Keratinocyte (primary cell): Measurements from ENCODE around the gene STRAP. TPM values are rescaled to one million over a fixed set of nuclear protein-coding genes. Genes with fewer than 3 reads are reported as not detected.

Experiments used
- DNase-seq: peaks from one replicate; pipeline ENCODE4 v3.0.0-alpha.2; 2011; ENCODE audit warnings: low read depth, missing footprints, low spot score
- FAIRE-seq: peaks from 2 replicates; lab custom pipeline; 2011; peaks lifted over from hg19 to GRCh38; lab: Jason Lieb, UNC
- H2AFZ ChIP-seq: 2 replicates; pipeline ENCODE4 v1.6.0; 2012; ENCODE audit warnings: low read length, control low read depth, inconsistent platforms; ENCODE audit not compliant: control insufficient read depth
- H3K27ac ChIP-seq: 2 replicates; pipeline ENCODE4 v1.5.1; 2011; ENCODE audit warnings: low read length; ENCODE audit not compliant: control insufficient read depth, insufficient read depth
- H3K27me3 ChIP-seq: 3 replicates; pipeline ENCODE4 v1.6.0; 2011; ENCODE audit warnings: low read length; ENCODE audit not compliant: control insufficient read depth, insufficient read depth; ENCODE audit errors: extremely low read depth
- H3K36me3 ChIP-seq, 2 experiments: 2 replicates in 1 of 2; 3 replicates in 1 of 2; pipeline ENCODE4 v1.5.1; 2011; ENCODE audit warnings: low read length in 2 of 2, mild to moderate bottlenecking in 1 of 2; ENCODE audit not compliant: control insufficient read depth in 2 of 2, insufficient read depth in 2 of 2; ENCODE audit errors: extremely low read depth in 1 of 2
- H3K4me1 ChIP-seq: 3 replicates; pipeline ENCODE4 v1.5.1; 2011; ENCODE audit warnings: low read length; ENCODE audit not compliant: control insufficient read depth, insufficient read depth; ENCODE audit errors: extremely low read depth
- H3K4me2 ChIP-seq: 3 replicates; pipeline ENCODE4 v1.6.0; 2011; ENCODE audit warnings: low read depth, low read length; ENCODE audit not compliant: control insufficient read depth, insufficient read depth; ENCODE audit errors: extremely low read depth
- H3K4me3 ChIP-seq, 3 experiments: fragments of 200-600 bp in 1 of 3; sonication (generic) in 1 of 3; 2 replicates in 2 of 3; 3 replicates in 1 of 3; pipeline ENCODE4 v1.5.1; 2011 to 2016; ENCODE audit warnings: low read length in 3 of 3, mild to moderate bottlenecking in 3 of 3, control low read depth in 2 of 3, inconsistent platforms in 1 of 3, low read depth in 1 of 3, mixed read lengths in 1 of 3, mixed run types in 1 of 3, moderate library complexity in 1 of 3; ENCODE audit not compliant: control insufficient read depth in 2 of 3, insufficient read depth in 2 of 3; ENCODE audit errors: extremely low read depth in 1 of 3
- H3K79me2 ChIP-seq: 2 replicates; pipeline ENCODE4 v1.6.0; 2012; ENCODE audit warnings: low read length; ENCODE audit not compliant: control insufficient read depth, insufficient read depth
- H3K9ac ChIP-seq: 3 replicates; pipeline ENCODE4 v1.6.0; 2011; ENCODE audit warnings: low read length; ENCODE audit not compliant: control insufficient read depth, insufficient read depth; ENCODE audit errors: extremely low read depth
- H3K9me1 ChIP-seq: 3 replicates; pipeline ENCODE4 v1.6.0; 2011; ENCODE audit warnings: low read length; ENCODE audit not compliant: control insufficient read depth, insufficient read depth; ENCODE audit errors: extremely low read depth
- H3K9me3 ChIP-seq: 2 replicates; pipeline ENCODE4 v1.5.1; 2012; ENCODE audit warnings: low read depth, low read length; ENCODE audit not compliant: control insufficient read depth
- H4K20me1 ChIP-seq: 3 replicates; pipeline ENCODE4 v1.6.0; 2011; ENCODE audit warnings: low read length; ENCODE audit not compliant: control insufficient read depth, insufficient read depth; ENCODE audit errors: extremely low read depth
- CTCF ChIP-seq, 3 experiments: IDR thresholded peaks in 1 of 3; conservative IDR thresholded peaks in 1 of 3; optimal IDR thresholded peaks in 1 of 3; 2 replicates in 2 of 3; 3 replicates in 1 of 3; pipeline versions ENCODE3 to v1.5.1; 2011; ENCODE audit warnings: low read length in 3 of 3, mild to moderate bottlenecking in 3 of 3, moderate library complexity in 2 of 3, control low read depth in 1 of 3, inconsistent platforms in 1 of 3; ENCODE audit not compliant: insufficient read depth in 2 of 3; ENCODE audit errors: extremely low read depth in 1 of 3
- EZH2 ChIP-seq: IDR thresholded peaks from one replicate; pipeline ENCODE4 v1.6.1; 2012; ENCODE audit warnings: inconsistent platforms, mild to moderate bottlenecking, low read length, moderate library complexity
- dilution Hi-C: fragments of 300-500 bp; cut with MboI; formaldehyde crosslinking; loops from one replicate; pipeline ENCODE4 v1.7.0; 2020; ENCODE audit warnings: low sequenced_read_pairs; ENCODE audit not compliant: extremely low pct_ligation_motif_present
- polyA plus RNA-seq, 5 experiments: library from polyadenylated mRNA; depleted of rRNA in 3 of 5; stranded (reverse) in 3 of 5; stranded (forward) in 1 of 5; unstranded in 1 of 5; fragments of >200 nt; gene quantifications; 1 replicate in 1 of 5; 2 replicates in 3 of 5; 3 replicates in 1 of 5; pipeline versions ENCODE4 v1.2.1 to v1.2.3, GENCODE V29; 2011 to 2012; ENCODE audit warnings: missing spikeins in 2 of 5, low read depth in 1 of 5, low replicate concordance in 1 of 5

STRAP gene
- polyA plus RNA-seq, 1 donor (not counting 4 experiments of a cell fraction or from before 2014, with no cell fraction given) = 210 TPM

- dilution Hi-C loops = no loop called here
- Histone ChIP-seq H3K4me3 (no peak overlapping the region), H3K36me3 (peaks cover 0 to under 1% of the 10 kb centered on the region in 2 experiments), H2AFZ (no peak overlapping the region), H3K9ac (no peak overlapping the region), H3K9me3 (no peaks in the 10 kb centered on the region), H3K9me1 (no peaks in the 10 kb centered on the region), H3K4me2 (no peak overlapping the region), H4K20me1 (peaks cover 4% of the 10 kb centered on the region), H3K4me1 (peaks cover 10% of the 10 kb centered on the region), H3K27me3 (no peaks in the 10 kb centered on the region), H3K27ac (no peak overlapping the region), H3K79me2 (peaks cover 22% of the 10 kb centered on the region)
- DNase-seq (no peak), FAIRE-seq (no peak)
- TF ChIP-seq EZH2 (no peak), CTCF (optimal IDR thresholded peaks at IDR 0.05 in 1 of 3, IDR thresholded peaks at IDR 0.05 in 1 of 3, conservative IDR thresholded peaks at IDR 0.05 in 1 of 3; ENCODE audit: extremely low read depth in 1 of 3, insufficient read depth in 2 of 3, low read length in 3 of 3) (no peak)
Observed at GRCh38 chr12:15879413-15879812, 2.8 kb upstream of the STRAP start.

GRCh38 chr12:15880721-15881120, 1.5 kb upstream of the STRAP start:
- FAIRE-seq = no peak
- dilution Hi-C loops = no loop called here

More at GRCh38 chr12:15880721-15881120, 1.5 kb upstream of the STRAP start:
- H3K27ac ChIP-seq = no peak overlapping the region
- H3K4me2 ChIP-seq = no peak overlapping the region
- no peaks in the 10 kb centered on the region for H3K9me1 ChIP-seq
- peaks cover 2 to 6% of the 10 kb centered on the region in 2 experiments for H3K36me3 ChIP-seq
- H2AFZ ChIP-seq = no peak overlapping the region
- H3K4me1 ChIP-seq = peaks cover 10% of the 10 kb centered on the region
- H3K9me3 ChIP-seq = no peaks in the 10 kb centered on the region
- no peak for DNase-seq
- no peaks in the 10 kb centered on the region for H3K27me3 ChIP-seq
- peaks cover 35% of the 10 kb centered on the region for H3K79me2 ChIP-seq
- TF ChIP-seq EZH2 (no peak), CTCF (optimal IDR thresholded peaks at IDR 0.05 in 1 of 3, IDR thresholded peaks at IDR 0.05 in 1 of 3, conservative IDR thresholded peaks at IDR 0.05 in 1 of 3; ENCODE audit: extremely low read depth in 1 of 3, insufficient read depth in 2 of 3, low read length in 3 of 3) (no peak)
- no peak overlapping the region for H3K4me3 ChIP-seq
- no peak overlapping the region for H3K9ac ChIP-seq
- H4K20me1 ChIP-seq = peaks cover 4% of the 10 kb centered on the region
